DND-41 (cell line): ENCODE data around the gene STRADB.

Experiments
- ATAC-seq: fragments of 200-7000 bp; cut with Tn5 transposase; 3 replicates; pipeline ENCODE4 v1.9.1; 2021; ENCODE audit warnings: low read depth; ENCODE audit not compliant: insufficient read depth
- DNase-seq: peaks from one replicate; pipeline ENCODE4 v3.0.0-alpha.2; 2020
- H2AFZ ChIP-seq: 2 replicates; pipeline ENCODE4 v1.6.0; 2012; ENCODE audit warnings: low read depth, low read length
- H3K27ac ChIP-seq: 2 replicates; pipeline ENCODE4 v1.5.1; 2012; ENCODE audit warnings: low read length, inconsistent platforms
- H3K27me3 ChIP-seq: fragments of 200-600 bp; sonication (generic); 2 replicates; pipeline ENCODE4 v1.6.0; 2012; ENCODE audit warnings: low read length, mild to moderate bottlenecking, inconsistent platforms; ENCODE audit not compliant: insufficient read depth, poor library complexity
- H3K36me3 ChIP-seq: 2 replicates; pipeline ENCODE4 v1.5.1; 2012; ENCODE audit warnings: low read length, inconsistent platforms; ENCODE audit not compliant: insufficient read depth
- H3K4me1 ChIP-seq: 2 replicates; pipeline ENCODE4 v1.5.1; 2012; ENCODE audit warnings: mild to moderate bottlenecking, low read length; ENCODE audit not compliant: insufficient read depth
- H3K4me2 ChIP-seq: 2 replicates; pipeline ENCODE4 v1.6.0; 2012; ENCODE audit warnings: mild to moderate bottlenecking, moderate library complexity, low read length, inconsistent platforms; ENCODE audit not compliant: insufficient read depth
- H3K4me3 ChIP-seq, 2 experiments: fragments of 200-600 bp in 1 of 2; shearing (Covaris generic) in 1 of 2; 2 replicates each; pipeline ENCODE4 v1.5.1; 2012 to 2016; ENCODE audit warnings: inconsistent platforms in 2 of 2, low read length in 2 of 2, mild to moderate bottlenecking in 2 of 2, low read depth in 1 of 2, moderate library complexity in 1 of 2
- H3K79me2 ChIP-seq: 2 replicates; pipeline ENCODE4 v1.6.0; 2012; ENCODE audit warnings: low read length, inconsistent platforms; ENCODE audit not compliant: insufficient read depth
- H3K9ac ChIP-seq: 2 replicates; pipeline ENCODE4 v1.6.0; 2012; ENCODE audit warnings: low read depth, mild to moderate bottlenecking, inconsistent platforms, low read length, moderate library complexity
- H3K9me3 ChIP-seq: 2 replicates; pipeline ENCODE4 v1.5.1; 2012; ENCODE audit warnings: low read length, moderate library complexity, mild to moderate bottlenecking, inconsistent platforms; ENCODE audit not compliant: insufficient read depth, severe bottlenecking
- H4K20me1 ChIP-seq: 2 replicates; pipeline ENCODE4 v1.6.0; 2012; ENCODE audit warnings: low read length; ENCODE audit not compliant: insufficient read depth
- EZH2 ChIP-seq: IDR thresholded peaks from 3 replicates; pipeline ENCODE4 v1.6.1; 2012; ENCODE audit warnings: borderline replicate concordance, low read depth, mild to moderate bottlenecking, moderate library complexity, low read length, inconsistent platforms; ENCODE audit not compliant: severe bottlenecking
- TF ChIP-seq, protein P1 (sequence below): IDR thresholded peaks from 2 replicates; pipeline ENCODE4 v1.5.1; 2012; ENCODE audit warnings: borderline replicate concordance, low read length, moderate library complexity, mild to moderate bottlenecking; ENCODE audit not compliant: poor library complexity, severe bottlenecking; ENCODE audit errors: extremely low read depth

Gene STRADB

DNA sequence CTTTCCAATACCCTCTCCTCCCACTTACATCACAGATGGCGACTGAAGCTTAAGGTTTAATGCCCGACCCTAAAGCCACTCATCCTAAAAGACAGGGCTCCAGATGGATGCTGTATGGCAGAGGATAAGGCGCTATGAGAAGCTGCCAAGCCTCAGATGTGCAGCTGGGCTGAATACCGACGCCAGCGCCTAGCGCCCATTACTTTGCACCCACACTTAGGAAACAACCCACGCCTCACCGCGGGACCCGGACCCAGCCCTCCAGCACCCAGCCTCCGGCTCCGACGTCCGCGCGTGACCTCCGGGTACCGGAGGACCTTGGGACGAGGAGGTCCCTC is 617 bp upstream of the STRADB start:
- Histone ChIP-seq H3K9ac (peak overlapping the region; percentile 81), H3K9me3 (no peaks in the 10 kb centered on the region), H3K4me3 (peak overlapping the region; percentile 59 to 87), H3K36me3 (no peaks in the 10 kb centered on the region; the same call in 1 of the 2 replicates), H3K4me1 (peaks cover 35% of the 10 kb centered on the region), H3K79me2 (peaks cover 22% of the 10 kb centered on the region), H3K27ac (peak overlapping the region; percentile 78), H3K27me3 (no peaks in the 10 kb centered on the region), H3K4me2 (peak overlapping the region; percentile 80), H4K20me1 (0 out of 2 replicates have a peak, but pooled peaks cover 5% of the 10 kb centered on the region), H2AFZ (peak overlapping the region; percentile 90)
- DNase-seq (no peak), ATAC-seq (peak; percentile 34)
- no peak for TF ChIP-seq EZH2
- TF ChIP-seq, protein P1, sequence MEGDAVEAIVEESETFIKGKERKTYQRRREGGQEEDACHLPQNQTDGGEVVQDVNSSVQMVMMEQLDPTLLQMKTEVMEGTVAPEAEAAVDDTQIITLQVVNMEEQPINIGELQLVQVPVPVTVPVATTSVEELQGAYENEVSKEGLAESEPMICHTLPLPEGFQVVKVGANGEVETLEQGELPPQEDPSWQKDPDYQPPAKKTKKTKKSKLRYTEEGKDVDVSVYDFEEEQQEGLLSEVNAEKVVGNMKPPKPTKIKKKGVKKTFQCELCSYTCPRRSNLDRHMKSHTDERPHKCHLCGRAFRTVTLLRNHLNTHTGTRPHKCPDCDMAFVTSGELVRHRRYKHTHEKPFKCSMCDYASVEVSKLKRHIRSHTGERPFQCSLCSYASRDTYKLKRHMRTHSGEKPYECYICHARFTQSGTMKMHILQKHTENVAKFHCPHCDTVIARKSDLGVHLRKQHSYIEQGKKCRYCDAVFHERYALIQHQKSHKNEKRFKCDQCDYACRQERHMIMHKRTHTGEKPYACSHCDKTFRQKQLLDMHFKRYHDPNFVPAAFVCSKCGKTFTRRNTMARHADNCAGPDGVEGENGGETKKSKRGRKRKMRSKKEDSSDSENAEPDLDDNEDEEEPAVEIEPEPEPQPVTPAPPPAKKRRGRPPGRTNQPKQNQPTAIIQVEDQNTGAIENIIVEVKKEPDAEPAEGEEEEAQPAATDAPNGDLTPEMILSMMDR, result no peak

DNA sequence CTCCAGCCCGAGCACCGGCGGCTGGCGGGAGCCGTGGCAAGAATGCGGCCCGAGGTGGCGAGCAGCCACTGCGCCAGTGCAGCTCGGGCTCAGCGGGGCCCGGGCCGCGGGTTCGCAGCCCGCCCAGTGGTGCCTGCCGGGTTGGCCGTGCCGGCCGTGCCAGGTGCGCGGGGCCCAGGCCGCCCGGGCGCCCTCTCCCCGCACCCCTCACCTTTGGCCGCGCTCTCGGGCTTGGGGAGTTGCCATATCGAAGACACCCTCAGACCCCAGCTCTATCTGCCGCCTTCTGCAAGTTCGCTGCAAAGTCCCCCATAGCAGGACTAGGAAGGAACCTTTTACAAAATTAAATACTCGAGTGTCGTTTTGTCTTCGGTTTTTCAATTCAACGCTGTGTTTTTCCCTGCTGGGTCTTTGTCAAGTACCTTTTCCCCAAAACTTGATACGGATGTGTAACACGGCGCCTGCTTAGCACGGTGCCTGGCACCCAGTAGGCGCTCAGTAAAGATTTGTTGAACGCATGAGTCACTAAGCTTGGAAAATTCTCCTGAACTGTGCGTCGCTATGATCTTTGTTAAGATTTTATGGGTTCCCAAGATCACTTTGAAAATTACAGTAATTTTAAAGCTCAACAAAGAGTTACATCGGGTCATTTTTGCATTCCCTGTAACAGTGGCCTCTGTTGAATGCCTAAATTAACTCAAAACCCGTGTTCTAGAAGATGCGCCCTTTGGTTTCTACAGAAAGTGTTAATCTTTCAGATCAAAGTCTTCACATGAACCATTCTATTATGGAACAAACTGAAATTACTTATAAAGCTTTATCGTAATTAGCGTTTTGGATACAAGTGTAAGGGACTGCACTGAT is 750 bp downstream of the STRADB start:
- peak overlapping the region; percentile 59 to 87; a peak in 3 of 4 replicates for H3K4me3 ChIP-seq
- DNase-seq (no peak), ATAC-seq (peak; percentile 30)
- H3K27me3 ChIP-seq, result no peaks in the 10 kb centered on the region
- H3K79me2 ChIP-seq, result peaks cover 22% of the 10 kb centered on the region
- peak overlapping the region; percentile 80 for H3K4me2 ChIP-seq
- no peaks in the 10 kb centered on the region; the same call in 1 of the 2 replicates for H3K36me3 ChIP-seq
- H3K9ac ChIP-seq, result peak overlapping the region; percentile 81
- peaks cover 34% of the 10 kb centered on the region for H3K4me1 ChIP-seq
- no peaks in the 10 kb centered on the region for H3K9me3 ChIP-seq
- H4K20me1 ChIP-seq, result 0 out of 2 replicates have a peak, but pooled peaks cover 5% of the 10 kb centered on the region
- H3K27ac ChIP-seq, result peak overlapping the region; percentile 59
- peak overlapping the region; percentile 97 for H2AFZ ChIP-seq
- TF ChIP-seq EZH2, result no peak
- TF ChIP-seq, protein P1, result no peak

DNA sequence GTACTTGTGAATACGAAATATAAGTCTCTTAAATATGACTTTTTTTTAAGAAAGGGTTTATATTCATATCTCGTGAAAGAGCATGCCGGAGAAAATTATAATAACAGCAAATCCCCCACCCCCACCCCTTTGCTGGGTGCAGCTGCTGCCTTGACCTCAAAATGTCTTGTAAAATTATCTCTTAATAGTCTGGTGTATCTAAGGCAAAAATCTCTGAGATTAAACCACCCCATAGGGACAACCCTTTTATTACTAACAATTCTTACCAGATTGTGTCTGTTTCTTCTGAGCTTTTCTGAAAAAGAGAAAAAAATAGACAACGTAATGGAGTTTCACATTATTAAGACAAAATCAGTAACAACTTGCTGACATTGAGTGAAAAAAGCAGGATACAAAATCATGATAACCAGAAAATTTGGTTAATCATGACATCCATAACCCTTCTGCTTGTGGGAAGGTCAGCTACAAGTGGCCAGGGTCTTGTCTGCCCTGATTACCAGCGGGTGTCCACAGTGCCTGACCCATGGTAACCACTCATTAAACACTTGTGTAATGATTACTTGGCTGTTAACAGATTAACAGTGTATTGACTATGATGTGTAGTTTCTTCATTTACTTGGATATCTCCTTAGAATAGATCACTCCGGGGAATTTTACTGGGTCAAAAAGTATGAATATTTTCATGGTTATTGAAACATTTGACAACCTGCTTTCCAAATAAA is 1.5 kb downstream of the STRADB start:
- Histone ChIP-seq H3K27ac (no peak overlapping the region), H4K20me1 (0 out of 2 replicates have a peak, but pooled peaks cover under 1% of the 10 kb centered on the region), H3K9ac (no peak overlapping the region), H2AFZ (no peak overlapping the region), H3K27me3 (no peaks in the 10 kb centered on the region), H3K4me3 (0 out of 4 replicates have a peak overlapping the region, but pooled peaks of 1 of the 2 experiments have one; percentile 87), H3K4me1 (peaks cover 28% of the 10 kb centered on the region), H3K36me3 (no peaks in the 10 kb centered on the region; the same call in 1 of the 2 replicates), H3K4me2 (peak overlapping the region; percentile 80), H3K9me3 (no peaks in the 10 kb centered on the region), H3K79me2 (peaks cover 18% of the 10 kb centered on the region)
- TF ChIP-seq, protein P1, result no peak
- no peak for TF ChIP-seq EZH2
- ATAC-seq, result no peak
- DNase-seq, result no peak
